Parathyroid adenoma (tissue), 2 donors: ENCODE results near the gene PLXNA2.

ENCODE experiments used
- H2AFZ ChIP-seq: fragments of 300-600 bp; sonication (generic); one replicate; pipeline ENCODE4 v1.7.0; 2017; ENCODE audit warnings: antibody characterized with exemption, mild to moderate bottlenecking
- H3K27ac ChIP-seq: fragments of 300-600 bp; sonication (generic); one replicate; pipeline ENCODE4 v1.7.0; 2017
- H3K27me3 ChIP-seq: fragments of 300-600 bp; sonication (generic); one replicate; pipeline ENCODE4 v1.7.0; 2017; ENCODE audit warnings: low read length; ENCODE audit not compliant: control insufficient read depth, insufficient read depth
- H3K36me3 ChIP-seq: fragments of 300-600 bp; sonication (generic); one replicate; pipeline ENCODE4 v1.7.0; 2017; ENCODE audit warnings: low read length; ENCODE audit not compliant: control insufficient read depth, insufficient read depth
- H3K4me1 ChIP-seq: fragments of 300-600 bp; sonication (generic); one replicate; pipeline ENCODE4 v1.7.0; 2017; ENCODE audit warnings: control low read depth
- H3K4me2 ChIP-seq: fragments of 300-600 bp; sonication (generic); one replicate; pipeline ENCODE4 v1.7.0; 2017; ENCODE audit warnings: low read length
- H3K4me3 ChIP-seq: fragments of 300-600 bp; sonication (generic); one replicate; pipeline ENCODE4 v1.7.0; 2017; ENCODE audit warnings: low read depth, low read length
- H3K79me2 ChIP-seq: fragments of 300-600 bp; sonication (generic); one replicate; pipeline ENCODE4 v1.7.0; 2017; ENCODE audit warnings: control low read depth
- H3K9ac ChIP-seq: fragments of 300-600 bp; sonication (generic); one replicate; pipeline ENCODE4 v1.7.0; 2017; ENCODE audit warnings: mild to moderate bottlenecking
- H3K9me3 ChIP-seq: fragments of 300-600 bp; sonication (generic); one replicate; pipeline ENCODE4 v1.7.0; 2017; ENCODE audit warnings: low read length; ENCODE audit not compliant: control insufficient read depth
- TF ChIP-seq, protein P1 (sequence below): fragments of 300-600 bp; sonication (generic); IDR thresholded peaks from one replicate; pipeline ENCODE4 v1.7.0; 2017; ENCODE audit warnings: antibody characterized with exemption, mild to moderate bottlenecking
- donor health status: primary hyperparathyroidism.

Gene PLXNA2

DNA sequence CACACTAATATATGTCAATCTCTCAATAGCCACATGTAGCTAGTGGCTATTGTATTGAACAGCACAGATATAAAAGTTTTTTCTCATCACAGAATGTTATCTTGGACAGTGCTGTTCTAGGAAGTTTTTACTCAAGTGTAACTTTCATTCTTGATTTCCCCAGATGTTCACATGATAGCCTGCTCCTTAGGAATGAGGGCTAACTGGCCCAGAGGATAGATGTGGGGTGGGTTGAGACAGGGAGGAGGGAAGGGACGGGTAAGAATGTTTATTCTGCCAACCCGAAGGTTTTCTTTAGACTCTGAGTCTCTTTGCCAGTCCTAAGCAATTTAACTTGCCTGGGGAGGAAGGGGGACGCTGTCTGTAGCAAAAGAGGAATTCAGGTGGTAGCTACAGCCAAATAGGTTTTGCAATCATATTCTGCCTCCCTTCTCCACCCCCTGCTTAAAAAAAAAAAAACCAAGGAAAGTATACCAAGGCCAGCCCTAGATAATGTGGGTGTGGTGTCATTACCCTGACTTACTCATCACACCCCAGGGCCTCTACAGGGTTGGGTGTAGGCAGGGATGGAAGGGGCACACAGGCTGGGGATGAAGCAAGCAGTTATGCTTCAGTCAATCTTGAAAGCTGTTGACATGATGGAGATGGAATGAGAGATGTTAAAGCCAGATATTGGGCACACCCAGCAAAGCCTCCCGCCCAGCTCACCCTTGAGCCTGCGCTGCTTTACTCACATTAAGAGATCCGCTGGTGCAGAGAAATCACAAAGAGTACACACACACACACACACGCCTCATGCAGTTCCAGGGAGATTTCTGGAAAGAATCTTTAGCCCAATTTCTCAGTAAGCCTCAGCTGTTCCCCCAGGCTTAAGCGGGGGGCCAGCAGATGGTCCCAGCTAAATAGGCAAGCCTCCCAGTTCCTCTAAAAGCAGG lies 59.9 kb downstream of the PLXNA2 start:
- Histone ChIP-seq H3K9me3 (no peaks in the 10 kb centered on the region), H3K4me1 (no peaks in the 10 kb centered on the region), H2AFZ (no peak overlapping the region), H3K9ac (no peak overlapping the region), H3K36me3 (no peaks in the 10 kb centered on the region), H3K79me2 (no peaks in the 10 kb centered on the region), H3K27ac (no peak overlapping the region), H3K4me3 (no peak overlapping the region), H3K4me2 (no peak overlapping the region), H3K27me3 (no peaks in the 10 kb centered on the region)
- TF ChIP-seq, protein P1, sequence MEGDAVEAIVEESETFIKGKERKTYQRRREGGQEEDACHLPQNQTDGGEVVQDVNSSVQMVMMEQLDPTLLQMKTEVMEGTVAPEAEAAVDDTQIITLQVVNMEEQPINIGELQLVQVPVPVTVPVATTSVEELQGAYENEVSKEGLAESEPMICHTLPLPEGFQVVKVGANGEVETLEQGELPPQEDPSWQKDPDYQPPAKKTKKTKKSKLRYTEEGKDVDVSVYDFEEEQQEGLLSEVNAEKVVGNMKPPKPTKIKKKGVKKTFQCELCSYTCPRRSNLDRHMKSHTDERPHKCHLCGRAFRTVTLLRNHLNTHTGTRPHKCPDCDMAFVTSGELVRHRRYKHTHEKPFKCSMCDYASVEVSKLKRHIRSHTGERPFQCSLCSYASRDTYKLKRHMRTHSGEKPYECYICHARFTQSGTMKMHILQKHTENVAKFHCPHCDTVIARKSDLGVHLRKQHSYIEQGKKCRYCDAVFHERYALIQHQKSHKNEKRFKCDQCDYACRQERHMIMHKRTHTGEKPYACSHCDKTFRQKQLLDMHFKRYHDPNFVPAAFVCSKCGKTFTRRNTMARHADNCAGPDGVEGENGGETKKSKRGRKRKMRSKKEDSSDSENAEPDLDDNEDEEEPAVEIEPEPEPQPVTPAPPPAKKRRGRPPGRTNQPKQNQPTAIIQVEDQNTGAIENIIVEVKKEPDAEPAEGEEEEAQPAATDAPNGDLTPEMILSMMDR = no peak

DNA sequence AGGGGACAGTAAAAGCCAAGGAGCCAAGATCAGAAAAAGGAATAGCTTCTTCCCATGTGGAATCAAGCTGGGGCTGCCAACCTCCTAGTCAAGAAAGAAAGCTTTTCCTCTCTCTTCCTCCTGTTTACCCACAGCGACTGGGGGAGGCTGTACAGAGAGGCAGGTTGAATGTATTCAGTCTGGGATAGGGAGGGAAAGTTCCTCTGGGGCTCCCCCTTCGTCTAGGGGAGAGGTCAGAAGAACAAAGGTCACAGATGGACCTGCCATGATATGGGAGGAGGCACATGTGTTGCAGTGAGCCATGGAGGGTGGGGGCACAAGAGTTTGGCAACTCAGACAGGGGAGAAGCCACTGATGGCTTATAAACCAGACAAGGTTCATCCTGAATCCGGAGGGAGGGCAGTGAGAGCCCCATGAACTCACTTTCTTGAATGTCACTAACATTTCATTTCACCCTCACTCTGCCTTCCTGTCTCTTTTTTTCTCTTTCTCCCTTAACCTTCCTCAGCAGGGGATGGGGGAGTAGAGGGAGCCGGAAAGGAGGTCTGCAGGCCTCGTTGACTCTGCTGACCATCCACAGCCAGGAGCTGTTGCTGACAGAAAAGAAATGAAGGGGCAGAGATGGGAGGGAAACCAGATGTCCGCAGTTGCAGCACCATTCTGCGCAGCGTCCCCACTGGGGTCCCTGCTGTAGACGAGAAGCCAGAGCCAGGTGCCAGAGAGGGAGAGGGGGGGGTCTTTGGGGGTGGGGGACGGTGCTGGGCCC lies 61.1 kb downstream of the PLXNA2 start:
- Histone ChIP-seq H3K9ac (no peak overlapping the region), H3K79me2 (no peaks in the 10 kb centered on the region), H3K36me3 (no peaks in the 10 kb centered on the region), H3K4me3 (no peak overlapping the region), H2AFZ (no peak overlapping the region), H3K27ac (no peak overlapping the region), H3K4me1 (no peaks in the 10 kb centered on the region), H3K27me3 (no peaks in the 10 kb centered on the region), H3K9me3 (no peaks in the 10 kb centered on the region), H3K4me2 (no peak overlapping the region)
- TF ChIP-seq, protein P1 = no peak

DNA sequence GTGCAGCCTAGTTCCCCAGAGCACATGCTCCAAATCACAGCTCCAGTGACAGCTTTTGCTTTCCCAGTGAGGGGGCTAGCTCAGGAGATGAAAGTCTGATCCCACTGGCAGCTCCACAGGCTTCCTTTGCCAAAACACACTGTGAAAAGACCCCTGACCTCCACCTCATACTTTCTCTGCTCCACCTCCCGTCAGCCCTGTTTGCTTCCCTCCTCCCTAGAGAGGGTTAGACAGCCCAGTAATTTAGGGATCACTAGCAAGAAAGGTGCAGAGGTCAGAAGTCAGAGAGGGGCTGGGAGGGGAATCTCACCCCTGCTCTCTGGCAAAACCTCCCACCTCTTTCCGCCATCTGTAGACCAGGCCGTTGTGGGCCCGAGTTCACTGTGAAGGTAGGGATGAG lies 62.8 kb downstream of the PLXNA2 start:
- Histone ChIP-seq H3K36me3 (no peaks in the 10 kb centered on the region), H3K4me3 (no peak overlapping the region), H3K79me2 (no peaks in the 10 kb centered on the region), H3K4me1 (no peaks in the 10 kb centered on the region), H3K27me3 (no peaks in the 10 kb centered on the region), H2AFZ (no peak overlapping the region), H3K27ac (no peak overlapping the region), H3K9me3 (no peaks in the 10 kb centered on the region), H3K9ac (no peak overlapping the region), H3K4me2 (no peak overlapping the region)
- TF ChIP-seq, protein P1 = no peak

DNA sequence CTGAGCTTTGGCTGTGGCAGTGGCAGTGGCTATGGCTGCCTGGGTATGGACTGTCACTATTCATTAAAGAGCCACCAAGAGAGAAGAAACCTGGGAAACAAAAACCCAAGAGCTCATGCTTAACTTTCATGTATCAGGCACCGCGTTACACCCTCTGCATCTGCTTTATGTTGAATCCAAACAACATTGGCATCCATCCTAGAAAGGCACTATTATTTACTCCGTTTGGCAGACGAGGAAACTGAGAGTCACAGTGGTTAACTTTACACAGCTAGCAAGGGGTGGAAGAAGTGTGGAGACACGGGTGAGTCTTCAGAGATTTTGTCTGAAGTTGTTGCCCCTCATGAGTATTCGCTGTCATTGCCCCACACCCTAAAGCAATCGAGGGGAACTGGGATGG lies 63.8 kb downstream of the PLXNA2 start:
- no peaks in the 10 kb centered on the region for H3K79me2 ChIP-seq
- H3K9ac ChIP-seq = no peak overlapping the region
- no peaks in the 10 kb centered on the region for H3K9me3 ChIP-seq
- no peak overlapping the region for H3K27ac ChIP-seq
- H3K4me1 ChIP-seq = no peaks in the 10 kb centered on the region
- H3K36me3 ChIP-seq = no peaks in the 10 kb centered on the region
- no peaks in the 10 kb centered on the region for H3K27me3 ChIP-seq
- TF ChIP-seq, protein P1 = no peak
- H2AFZ ChIP-seq = no peak overlapping the region
- no peak overlapping the region for H3K4me3 ChIP-seq
- no peak overlapping the region for H3K4me2 ChIP-seq
